Peyer's patch (tissue), 4 donors: ENCODE data around the gene BAZ1A.

ENCODE experiments used
- CTCF ChIP-seq, 6 experiments: fragments of 450-650 bp in 4 of 6; fragments of 200-600 bp in 2 of 6; sonication (generic) in 1 of 6; IDR thresholded peaks; one replicate each; pipeline ENCODE4 v1.5.1; 2017 to 2019; ENCODE audit warnings: antibody characterized with exemption in 6 of 6, mild to moderate bottlenecking in 3 of 6, moderate library complexity in 1 of 6
- POLR2A ChIP-seq, 2 donors: fragments of 450-650 bp; IDR thresholded peaks; one replicate each; pipeline ENCODE4 v1.5.1; 2017; ENCODE audit warnings: antibody characterized with exemption in 2 of 2, mild to moderate bottlenecking in 2 of 2, moderate library complexity in 2 of 2

DNA sequence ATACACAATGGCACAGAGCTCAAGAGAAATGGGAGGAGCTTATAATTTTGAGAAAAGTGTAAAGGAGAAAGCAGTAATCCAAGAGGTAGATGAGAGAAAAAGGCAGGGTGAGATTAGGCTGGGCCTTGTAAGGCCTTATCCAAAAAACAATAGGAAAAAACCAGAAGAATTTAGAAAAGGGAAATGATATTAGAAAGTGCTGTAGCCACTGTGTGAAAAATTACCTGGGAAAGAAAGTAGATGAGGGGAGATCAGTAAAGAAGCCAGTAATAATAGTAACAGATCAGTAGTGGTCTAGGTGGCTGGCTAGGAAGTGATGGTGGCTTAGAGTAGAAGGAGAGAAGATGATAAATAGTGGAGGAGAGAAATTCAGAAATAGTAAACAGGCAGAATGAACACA lies 94.5 kb downstream of the BAZ1A start:
- TF ChIP-seq CTCF (IDR thresholded peaks at IDR 0.05) = no peak
- TF ChIP-seq POLR2A (IDR thresholded peaks at IDR 0.05) = no peak
